Ovary (tissue), 9 donors: Measurements from ENCODE around the gene CLEC5A. TPM values are rescaled to one million over a fixed set of nuclear protein-coding genes. Genes with fewer than 3 reads are reported as not detected.

ENCODE experiments used
- DNase-seq, 5 donors: peaks; one replicate each; pipeline ENCODE4 v3.0.0-alpha.2; 2019 to 2020
- H3K27ac ChIP-seq, 2 donors: fragments of 200-600 bp; one replicate each; pipeline versions ENCODE4 v1.5.1 to v1.8.0; 2019 to 2022
- H3K27me3 ChIP-seq: fragments of 200-600 bp; one replicate; pipeline ENCODE4 v1.8.0; 2022
- H3K36me3 ChIP-seq: fragments of 200-600 bp; sonication (generic); one replicate; pipeline ENCODE4 v1.5.1; 2019
- H3K4me1 ChIP-seq: one replicate; pipeline ENCODE4 v1.8.1; 2013; ENCODE audit warnings: mild to moderate bottlenecking, moderate library complexity; ENCODE audit not compliant: insufficient read depth
- H3K4me3 ChIP-seq: fragments of 200-600 bp; sonication (generic); one replicate; pipeline ENCODE4 v1.5.1; 2017
- H3K9me3 ChIP-seq, 2 donors: fragments of 200-600 bp in 1 of 2; sonication (generic) in 1 of 2; one replicate each; pipeline versions ENCODE4 v1.5.1 to v1.8.1; 2013 to 2019; ENCODE audit warnings: mild to moderate bottlenecking in 1 of 2, moderate library complexity in 1 of 2
- EP300 ChIP-seq: sonication (generic); formaldehyde crosslinking; IDR thresholded peaks from one replicate; pipeline ENCODE4 v1.6.1; 2017; ENCODE audit warnings: antibody characterized with exemption
- POLR2A ChIP-seq: fragments of 450-650 bp; IDR thresholded peaks from one replicate; pipeline ENCODE4 v1.6.1; 2017; ENCODE audit warnings: antibody characterized with exemption, mild to moderate bottlenecking, moderate library complexity
- WGBS, 3 donors: extraction: QIAGEN DNeasy Blood & Tissue Kit in 1 of 3; methylation state at CpG; one replicate each; pipeline versions ENCODE4 v1.1.5 to v1.1.7; 2013 to 2017; 5-methylcytosine and 5-hydroxymethylcytosine counted together
- intact Hi-C, 4 donors: fragments of 100-400 bp; cut with DNase I; formaldehyde crosslinking; loops; one replicate each; pipeline versions ENCODE4 v1.11.0 to v1.15.1; 2022 to 2023
- polyA plus RNA-seq, 2 donors: library from polyadenylated mRNA; stranded (reverse); fragments of 200-250 nt in 1 of 2; fragments of 350-450 nt in 1 of 2; fragmentation: Illumina TruSeq in 1 of 2; extraction: RNeasy Lipid Tissue Mini Kit (QIAGEN cat#74804) in 1 of 2; gene quantifications; one replicate each; pipeline ENCODE4 v1.2.3, GENCODE V29; 2013 to 2014
- total RNA-seq, 7 donors: library from RNA; depleted of rRNA in 2 of 7; stranded (reverse); fragments of >200 nt in 2 of 7; fragmentation: NEBNext Ultra II Directional in 3 of 7; extraction: Animal tissue kit (Norgen Biotek cat#: 25700) in 3 of 7; gene quantifications; one replicate each; pipeline versions ENCODE4 v1.1.0 to v1.2.4, GENCODE V29; 2016 to 2023
- TF ChIP-seq, protein P1 (sequence below), 3 donors: fragments of 450-650 bp in 2 of 3; fragments of 200-600 bp in 1 of 3; IDR thresholded peaks; one replicate each; pipeline versions ENCODE4 v1.5.1 to v1.8.0; 2016 to 2022; ENCODE audit warnings: antibody characterized with exemption in 3 of 3, mild to moderate bottlenecking in 1 of 3
- donor health status: DM: no; HTN: no; CAD: no; lungs with moderate emphysema.
- donor health status: DM: no; HTN: no; CAD: no.
- donor health status: Bipolar disorder and iron deficiency.
- donor health status: DM: yes; HTN: yes; CAD: no.
- donor health status: DM: no; HTN: no; CAD: no.
- donor health status: DM: yes; HTN: yes; CAD: no.

Gene CLEC5A
- total and polyA plus RNA-seq, 9 donors = 0.31 to 3.5 (median 0.64) TPM

DNA sequence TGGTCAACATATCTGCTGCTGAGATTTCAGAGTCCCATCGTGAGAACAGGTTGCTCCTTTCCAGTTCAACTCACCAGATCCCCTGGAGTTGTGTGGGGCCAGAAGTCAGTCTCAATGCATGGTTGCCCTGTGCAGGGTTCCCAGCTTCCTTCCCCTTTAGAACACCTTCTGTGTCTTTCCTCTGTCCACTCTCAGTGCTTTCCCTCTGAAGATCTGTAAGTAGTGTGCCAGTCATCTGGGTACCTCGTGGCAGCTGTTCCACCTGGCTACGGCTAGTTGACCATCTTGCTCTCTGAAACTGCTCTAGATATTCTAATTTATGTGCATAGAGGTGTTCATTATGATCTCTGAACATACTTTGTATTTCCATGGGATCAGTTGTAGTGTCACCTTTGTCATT lies 69.4 kb downstream of the CLEC5A start:
- no peaks in the 10 kb centered on the region for H3K4me1 ChIP-seq
- H3K27ac ChIP-seq = no peak overlapping the region
- no peak for DNase-seq
- H3K27me3 ChIP-seq = no peaks in the 10 kb centered on the region
- no peak overlapping the region for H3K4me3 ChIP-seq
- H3K9me3 ChIP-seq = peaks cover 0 to 2% of the 10 kb centered on the region in 2 donors
- no peaks in the 10 kb centered on the region for H3K36me3 ChIP-seq
- WGBS, 3 donors = 91 to 93% (median 93%) methylated on average over 3 of the region's 3 CpGs
- TF ChIP-seq EP300 = no peak
- TF ChIP-seq POLR2A = no peak
- TF ChIP-seq, protein P1, sequence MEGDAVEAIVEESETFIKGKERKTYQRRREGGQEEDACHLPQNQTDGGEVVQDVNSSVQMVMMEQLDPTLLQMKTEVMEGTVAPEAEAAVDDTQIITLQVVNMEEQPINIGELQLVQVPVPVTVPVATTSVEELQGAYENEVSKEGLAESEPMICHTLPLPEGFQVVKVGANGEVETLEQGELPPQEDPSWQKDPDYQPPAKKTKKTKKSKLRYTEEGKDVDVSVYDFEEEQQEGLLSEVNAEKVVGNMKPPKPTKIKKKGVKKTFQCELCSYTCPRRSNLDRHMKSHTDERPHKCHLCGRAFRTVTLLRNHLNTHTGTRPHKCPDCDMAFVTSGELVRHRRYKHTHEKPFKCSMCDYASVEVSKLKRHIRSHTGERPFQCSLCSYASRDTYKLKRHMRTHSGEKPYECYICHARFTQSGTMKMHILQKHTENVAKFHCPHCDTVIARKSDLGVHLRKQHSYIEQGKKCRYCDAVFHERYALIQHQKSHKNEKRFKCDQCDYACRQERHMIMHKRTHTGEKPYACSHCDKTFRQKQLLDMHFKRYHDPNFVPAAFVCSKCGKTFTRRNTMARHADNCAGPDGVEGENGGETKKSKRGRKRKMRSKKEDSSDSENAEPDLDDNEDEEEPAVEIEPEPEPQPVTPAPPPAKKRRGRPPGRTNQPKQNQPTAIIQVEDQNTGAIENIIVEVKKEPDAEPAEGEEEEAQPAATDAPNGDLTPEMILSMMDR (IDR thresholded peaks at IDR 0.05) = no peak
- intact Hi-C loops = no loop called here

Other genes starting within 250 kb of the CLEC5A start
- gene DENND11, start 244.8 kb downstream of the CLEC5A start, total RNA-seq = 10 to 100 TPM in 6 of 7 donors, 1 to 10 TPM in 1; 8.9 to 15.7 (median 13.0) TPM
- gene DENND11, start 244.8 kb downstream of the CLEC5A start, polyA plus RNA-seq = 10 to 100 TPM in 1 of 2 donors, 1 to 10 TPM in 1; 6.0 to 13.2 TPM
- under 1 TPM in 3 of 7 donors, not detected in 4; 0.07 to 0.27 (median 0.20) TPM for gene WEE2, start 238.6 kb downstream of the CLEC5A start, total RNA-seq
- gene WEE2, start 238.6 kb downstream of the CLEC5A start, polyA plus RNA-seq = under 1 TPM in 1 of 2 donors, not detected in 1; 0.11 TPM
- 100 to 1,000 TPM in 1 of 7 donors, 10 to 100 TPM in 6; 79.3 to 109 (median 91.4) TPM for gene SSBP1, start 208.6 kb downstream of the CLEC5A start, total RNA-seq
- gene SSBP1, start 208.6 kb downstream of the CLEC5A start, polyA plus RNA-seq = 100 to 1,000 TPM; 142 to 228 TPM
- gene TAS2R3, start 182.9 kb downstream of the CLEC5A start, total RNA-seq = 1 to 10 TPM; 1.2 to 4.9 (median 3.5) TPM
- gene TAS2R3, start 182.9 kb downstream of the CLEC5A start, polyA plus RNA-seq = under 1 TPM; 0.17 to 0.92 TPM
- gene TAS2R4, start 170.3 kb downstream of the CLEC5A start, total RNA-seq = 1 to 10 TPM; 1.3 to 2.7 (median 2.0) TPM
- gene TAS2R4, start 170.3 kb downstream of the CLEC5A start, polyA plus RNA-seq = 1 to 10 TPM in 1 of 2 donors, under 1 TPM in 1; 0.34 to 1.5 TPM
- gene TAS2R5, start 156.8 kb downstream of the CLEC5A start, total RNA-seq = 1 to 10 TPM; 1.2 to 4.9 (median 3.7) TPM
- 1 to 10 TPM; 1.5 to 1.9 TPM for gene TAS2R5, start 156.8 kb downstream of the CLEC5A start, polyA plus RNA-seq
- gene PRSS37, start 105.5 kb downstream of the CLEC5A start, total RNA-seq = not detected
- not detected for gene PRSS37, start 105.5 kb downstream of the CLEC5A start, polyA plus RNA-seq
- gene OR9A4, start 30.6 kb downstream of the CLEC5A start, total RNA-seq = under 1 TPM in 4 of 7 donors, not detected in 3; 0.12 to 0.43 (median 0.31) TPM
- not detected for gene OR9A4, start 30.6 kb downstream of the CLEC5A start, polyA plus RNA-seq
- not detected for gene TAS2R38, start 26.8 kb upstream of the CLEC5A start, total RNA-seq
- not detected for gene TAS2R38, start 26.8 kb upstream of the CLEC5A start, polyA plus RNA-seq
- 1 to 10 TPM in 2 of 7 donors, under 1 TPM in 5; 0.51 to 1.6 (median 0.87) TPM for gene MGAM, start 48.9 kb upstream of the CLEC5A start, total RNA-seq
- gene MGAM, start 48.9 kb upstream of the CLEC5A start, polyA plus RNA-seq = under 1 TPM; 0.08 to 0.32 TPM
- gene MGAM2, start 164.7 kb upstream of the CLEC5A start, total RNA-seq = under 1 TPM in 6 of 7 donors, not detected in 1; 0.07 to 0.20 (median 0.12) TPM
- gene MGAM2, start 164.7 kb upstream of the CLEC5A start, polyA plus RNA-seq = under 1 TPM in 1 of 2 donors, not detected in 1; 0.05 TPM